ENCODE data around the gene TEDC1.
A peak's percentile ranks its signal among the peaks of the same experiment; 100 is the strongest.

Gene TEDC1

DNA sequence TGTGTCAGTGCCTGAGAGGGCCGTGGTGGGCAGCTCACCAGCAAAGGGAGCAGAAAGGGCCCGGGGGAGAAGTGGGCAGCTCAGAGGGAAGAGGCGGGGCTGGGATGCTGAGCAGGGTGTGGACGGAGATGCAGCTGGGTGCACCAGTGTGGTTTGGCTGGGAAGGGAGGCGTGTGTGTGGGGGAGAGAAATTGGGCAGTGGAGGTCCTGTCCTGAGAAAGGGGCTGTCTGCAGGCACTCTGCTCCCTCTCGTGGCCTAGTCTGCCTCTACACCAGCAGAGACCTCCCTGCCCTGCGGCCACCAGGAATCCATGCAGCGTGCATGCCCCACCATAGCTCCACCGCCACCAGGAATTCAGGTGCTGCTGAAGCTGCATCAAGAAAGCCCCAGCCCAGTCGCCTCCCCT, 41.7 kb downstream of the TEDC1 start:
- H3K4me3 ChIP-seq (ENCODE audit: low read depth, low read length): no peak overlapping the region
- DNase-seq (ENCODE audit: low read depth): no peak
- TF ChIP-seq, protein P1, sequence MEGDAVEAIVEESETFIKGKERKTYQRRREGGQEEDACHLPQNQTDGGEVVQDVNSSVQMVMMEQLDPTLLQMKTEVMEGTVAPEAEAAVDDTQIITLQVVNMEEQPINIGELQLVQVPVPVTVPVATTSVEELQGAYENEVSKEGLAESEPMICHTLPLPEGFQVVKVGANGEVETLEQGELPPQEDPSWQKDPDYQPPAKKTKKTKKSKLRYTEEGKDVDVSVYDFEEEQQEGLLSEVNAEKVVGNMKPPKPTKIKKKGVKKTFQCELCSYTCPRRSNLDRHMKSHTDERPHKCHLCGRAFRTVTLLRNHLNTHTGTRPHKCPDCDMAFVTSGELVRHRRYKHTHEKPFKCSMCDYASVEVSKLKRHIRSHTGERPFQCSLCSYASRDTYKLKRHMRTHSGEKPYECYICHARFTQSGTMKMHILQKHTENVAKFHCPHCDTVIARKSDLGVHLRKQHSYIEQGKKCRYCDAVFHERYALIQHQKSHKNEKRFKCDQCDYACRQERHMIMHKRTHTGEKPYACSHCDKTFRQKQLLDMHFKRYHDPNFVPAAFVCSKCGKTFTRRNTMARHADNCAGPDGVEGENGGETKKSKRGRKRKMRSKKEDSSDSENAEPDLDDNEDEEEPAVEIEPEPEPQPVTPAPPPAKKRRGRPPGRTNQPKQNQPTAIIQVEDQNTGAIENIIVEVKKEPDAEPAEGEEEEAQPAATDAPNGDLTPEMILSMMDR (IDR thresholded peaks at IDR 0.05; ENCODE audit: control insufficient read depth, extremely low read depth, insufficient read depth): 0 out of 2 replicates have a peak, but pooled peaks have one; percentile 16

DNA sequence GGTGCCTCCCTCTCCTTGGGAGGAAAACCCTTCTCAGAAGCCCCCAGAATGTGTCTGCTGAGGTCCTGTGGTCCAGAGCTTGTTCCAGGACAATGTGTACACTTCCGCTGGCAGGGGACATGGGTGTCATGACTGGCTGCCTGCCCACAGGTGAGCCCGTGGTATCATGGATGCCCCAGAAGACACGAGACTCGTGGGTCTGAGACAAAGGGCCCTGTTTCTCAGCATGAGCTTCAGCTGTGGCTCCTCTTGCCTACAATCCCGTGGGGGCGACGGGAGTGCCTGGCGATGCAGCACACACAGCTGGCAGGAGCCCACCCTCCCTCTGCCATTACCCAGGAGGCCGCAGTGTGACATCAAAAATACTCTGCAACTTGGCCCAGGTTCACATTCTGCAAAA, 42.3 kb downstream of the TEDC1 start:
- no peak for DNase-seq (ENCODE audit: low read depth)
- TF ChIP-seq, protein P1 (IDR thresholded peaks at IDR 0.05; ENCODE audit: control insufficient read depth, extremely low read depth, insufficient read depth): no peak
- no peak overlapping the region for H3K4me3 ChIP-seq (ENCODE audit: low read depth, low read length)

DNA sequence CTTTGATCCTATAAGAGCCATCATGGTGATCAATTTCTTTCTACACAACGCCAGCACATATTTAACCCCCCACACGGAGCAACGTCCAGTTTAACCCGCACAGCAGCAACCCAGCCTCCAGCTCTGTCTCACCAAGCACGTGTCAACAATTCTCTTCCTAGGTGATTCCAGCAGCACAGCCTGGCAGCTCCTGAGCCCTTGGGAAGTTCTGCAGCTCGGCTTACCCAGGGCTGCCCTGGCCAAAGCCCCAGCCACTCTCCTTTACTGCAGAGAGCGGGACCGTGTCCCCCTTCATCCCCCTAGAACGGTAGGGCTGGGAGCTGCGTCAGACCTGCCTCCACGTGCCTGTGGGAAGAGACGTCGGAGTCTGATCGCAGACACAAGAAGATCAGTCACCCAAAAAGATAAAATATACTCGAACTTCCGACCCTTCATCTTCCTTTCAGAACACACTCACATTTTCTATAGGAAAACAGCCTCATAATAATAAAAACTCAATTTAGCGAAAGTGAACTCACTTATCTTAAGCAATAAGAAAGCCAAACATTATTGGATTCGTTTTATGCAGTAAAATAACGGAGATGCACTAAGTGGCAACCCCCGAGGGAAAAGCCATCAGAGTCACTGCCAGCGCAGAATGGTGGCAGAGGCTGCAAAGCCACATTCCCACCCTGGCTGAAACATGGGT, 42.9 kb downstream of the TEDC1 start:
- no peak overlapping the region for H3K4me3 ChIP-seq (ENCODE audit: low read depth, low read length)
- TF ChIP-seq, protein P1 (IDR thresholded peaks at IDR 0.05; ENCODE audit: control insufficient read depth, extremely low read depth, insufficient read depth): no peak

DNA sequence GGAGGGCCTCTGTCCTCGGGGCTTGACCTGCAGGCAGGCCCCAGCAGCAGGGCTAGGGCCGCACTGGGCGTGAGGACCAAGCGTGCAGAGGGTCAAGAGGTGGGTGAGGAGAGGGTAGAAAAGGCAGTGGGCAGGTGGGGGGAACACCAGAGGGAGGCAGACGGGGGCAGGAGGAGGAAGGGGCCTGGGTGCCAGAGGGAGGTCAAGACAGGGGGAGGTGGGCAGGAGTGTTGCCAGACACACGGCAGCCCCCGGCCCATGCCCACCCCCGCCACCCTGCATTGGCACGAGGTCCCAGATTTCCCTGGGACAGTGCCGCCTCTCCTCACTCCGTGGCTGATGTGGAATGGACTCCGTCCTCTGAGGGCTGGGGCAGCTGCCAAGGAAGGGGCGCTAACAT, 43.5 kb downstream of the TEDC1 start:
- no peak for DNase-seq (ENCODE audit: low read depth)
- no peak overlapping the region for H3K4me3 ChIP-seq (ENCODE audit: low read depth, low read length)
- TF ChIP-seq, protein P1 (IDR thresholded peaks at IDR 0.05; ENCODE audit: control insufficient read depth, extremely low read depth, insufficient read depth): no peak

More for the DNA sequence above, 42.9 kb downstream of the TEDC1 start:
- DNase-seq (ENCODE audit: low read depth): no peak

DNA sequence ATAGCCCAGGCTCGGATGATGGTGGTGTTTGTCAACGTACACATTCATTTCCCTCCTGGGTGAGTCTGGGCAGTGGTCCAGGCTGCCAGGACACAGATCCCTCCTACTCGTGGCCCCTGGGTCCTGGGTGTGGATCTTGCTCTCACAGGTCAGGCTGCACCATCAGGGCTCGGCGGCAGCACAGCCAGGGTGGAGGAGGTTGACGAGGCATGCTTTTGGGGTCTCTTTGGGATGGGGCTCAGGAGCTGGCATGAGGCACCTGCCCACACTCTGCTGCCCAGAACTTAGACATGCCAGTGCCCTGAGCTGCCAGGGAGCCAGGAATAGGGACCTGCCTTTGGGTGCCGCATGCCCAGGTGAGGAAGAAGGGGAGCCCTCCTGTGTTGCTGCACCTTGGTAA, 45.0 kb downstream of the TEDC1 start:
- DNase-seq (ENCODE audit: low read depth): no peak
- no peak overlapping the region for H3K4me3 ChIP-seq (ENCODE audit: low read depth, low read length)
- TF ChIP-seq, protein P1 (IDR thresholded peaks at IDR 0.05; ENCODE audit: control insufficient read depth, extremely low read depth, insufficient read depth): no peak

DNA sequence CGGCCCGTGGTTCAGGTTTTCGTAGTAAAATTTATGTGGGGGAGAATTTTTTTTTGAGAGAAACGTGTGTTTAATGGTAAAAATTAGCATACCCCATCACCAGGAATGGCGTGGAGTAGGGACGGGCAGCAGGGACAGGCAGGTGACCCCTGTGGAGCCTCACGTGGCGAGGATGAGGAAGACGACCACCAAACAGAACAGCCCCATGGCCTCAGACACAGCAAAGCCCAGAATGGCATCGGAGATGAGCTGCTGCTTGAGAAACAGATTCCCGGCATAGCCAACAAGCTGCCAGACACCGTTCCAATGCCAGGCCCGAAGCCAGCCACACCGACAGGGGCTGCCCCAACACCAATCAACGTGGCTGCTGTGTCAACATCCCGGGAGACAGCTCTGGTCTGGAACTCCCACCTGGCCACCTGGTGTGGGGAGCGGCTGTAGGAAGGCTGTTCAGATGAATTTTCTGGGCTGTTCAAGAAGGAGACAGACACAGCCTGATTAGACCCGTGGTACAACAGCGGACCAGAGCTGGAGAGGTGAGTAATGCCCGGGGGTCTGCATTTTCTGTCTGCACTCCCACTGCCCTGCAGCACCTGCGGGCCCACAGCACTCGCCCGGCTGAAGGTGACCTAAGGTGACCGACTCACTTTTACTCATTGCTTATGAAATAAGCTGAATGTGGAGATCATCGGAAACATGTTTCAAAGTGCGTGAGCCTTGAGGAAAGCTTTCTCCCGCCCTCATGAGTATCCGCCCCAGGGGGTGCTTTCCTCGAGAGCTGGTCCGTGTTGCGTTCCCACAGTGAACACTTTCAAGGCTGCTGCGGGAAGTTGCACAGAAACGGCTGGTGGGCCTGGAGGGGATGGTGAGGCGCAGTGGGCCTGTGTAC, 45.9 kb downstream of the TEDC1 start:
- no peak overlapping the region for H3K4me3 ChIP-seq (ENCODE audit: low read depth, low read length)
- TF ChIP-seq, protein P1 (IDR thresholded peaks at IDR 0.05; ENCODE audit: control insufficient read depth, extremely low read depth, insufficient read depth): no peak
- DNase-seq (ENCODE audit: low read depth): no peak

All from LNCaP clone FGC (cell line).